ENCODE data around the gene HLA-DOA. TPM values are rescaled to one million over a fixed set of nuclear protein-coding genes. Genes with fewer than 3 reads are reported as not detected.

Gene HLA-DOA
- total RNA-seq, 1 experiment from 2014 or later: 0.58 TPM

- intact Hi-C loops (cut with micrococcal nuclease; ENCODE audit: unreplicated experiment): loop anchor here (10.0 kb wide), 1 partner anchor 455 kb away; the partner anchor contains the start of gene SYNGAP1
- CTCF ChIA-PET: interaction anchor here (0.6 to 2.4 kb wide), 2 partner anchors 37 to 132 kb away, joined by 4 to 11 read pairs; partner anchors contain the start of gene TAP2
- no peaks in the 10 kb centered on the region for H3K9me3 ChIP-seq (ENCODE audit: low read depth, low read length, poor library complexity, severe bottlenecking)
- H3K4me1 ChIP-seq (ENCODE audit: insufficient read depth, low read length, poor library complexity, severe bottlenecking): peaks cover 20% of the 10 kb centered on the region
- TF ChIP-seq EZH2 (IDR thresholded peaks at IDR 0.05; ENCODE audit: borderline replicate concordance, low read depth, low read length, poor library complexity, severe bottlenecking) (no peak), CTCF (conservative IDR thresholded peaks at IDR 0.05; ENCODE audit: low read depth, low read length) (peak; percentile 38)
- H3K4me3 ChIP-seq (ENCODE audit: low read depth, low read length, poor library complexity, severe bottlenecking): peak overlapping the region; percentile 94
- H3K27ac ChIP-seq (ENCODE audit: low read depth, low read length, poor library complexity, severe bottlenecking): peak overlapping the region; percentile 100
- peak; percentile 97 for DNase-seq (ENCODE audit: low spot score)
- H3K36me3 ChIP-seq (ENCODE audit: insufficient read depth, low read length, poor library complexity, severe bottlenecking): peaks cover 28% of the 10 kb centered on the region
- POLR2A ChIA-PET (ENCODE audit: low non-redundant PET): interaction anchor here (0.5 to 2.4 kb wide), 3 partner anchors 11 to 131 kb away, joined by 3 to 20 read pairs (median 7); partner anchors contain the start of gene TAP2
- no peaks in the 10 kb centered on the region for H3K27me3 ChIP-seq (replicated peaks; ENCODE audit: insufficient read depth, low read depth, low read length, poor library complexity)
- BruUV-seq (replicated peaks): no TSS peak
Observed at GRCh38 chr6:32969685-32970412, 39.5 kb downstream of the HLA-DOA start.

- CTCF ChIA-PET: interaction anchor here (0.6 to 1.1 kb wide), 2 partner anchors 36 kb away, joined by 3 to 4 read pairs; no protein-coding TSS in a partner anchor
- BruUV-seq (replicated peaks): no TSS peak
- peaks cover 18% of the 10 kb centered on the region for H3K4me1 ChIP-seq (ENCODE audit: insufficient read depth, low read length, poor library complexity, severe bottlenecking)
- peaks cover 20% of the 10 kb centered on the region for H3K36me3 ChIP-seq (ENCODE audit: insufficient read depth, low read length, poor library complexity, severe bottlenecking)
- POLR2A ChIA-PET (ENCODE audit: low non-redundant PET): interaction anchor here (0.6 to 0.8 kb wide), 2 partner anchors 131 to 142 kb away, joined by 3 to 4 read pairs; no protein-coding TSS in a partner anchor
- peak; percentile 89 for DNase-seq (ENCODE audit: low spot score)
- H3K4me3 ChIP-seq (ENCODE audit: low read depth, low read length, poor library complexity, severe bottlenecking): peak overlapping the region; percentile 94
- H3K27me3 ChIP-seq (replicated peaks; ENCODE audit: insufficient read depth, low read depth, low read length, poor library complexity): no peaks in the 10 kb centered on the region
- TF ChIP-seq EZH2 (IDR thresholded peaks at IDR 0.05; ENCODE audit: borderline replicate concordance, low read depth, low read length, poor library complexity, severe bottlenecking) (no peak), CTCF (conservative IDR thresholded peaks at IDR 0.05; ENCODE audit: low read depth, low read length) (0 out of 2 replicates have a peak, but pooled peaks have one; percentile 17)
- no peaks in the 10 kb centered on the region for H3K9me3 ChIP-seq (ENCODE audit: low read depth, low read length, poor library complexity, severe bottlenecking)
- peak overlapping the region; percentile 100 for H3K27ac ChIP-seq (ENCODE audit: low read depth, low read length, poor library complexity, severe bottlenecking)
- intact Hi-C loops (cut with micrococcal nuclease; ENCODE audit: unreplicated experiment): no loop called here
Observed at GRCh38 chr6:32968867-32969684, 40.3 kb downstream of the HLA-DOA start.

- TSS peak; percentile 37 for BruUV-seq (replicated peaks)
- DNase-seq (ENCODE audit: low spot score): peak; percentile 98
- POLR2A ChIA-PET (ENCODE audit: low non-redundant PET): interaction anchor here (0.8 kb wide), 1 partner anchor 130 kb away, joined by 3 read pairs; no protein-coding TSS in a partner anchor
Observed at GRCh38 chr6:32968093-32968866, 41.1 kb downstream of the HLA-DOA start, which contains the start of gene BRD2. BRD2 (plus strand) TSS chr6:32968594; CDS start chr6:32972899, 4,305 bp downstream.

More at GRCh38 chr6:32968093-32968866, 41.1 kb downstream of the HLA-DOA start, which contains the start of gene BRD2:
- peaks cover 12% of the 10 kb centered on the region for H3K36me3 ChIP-seq (ENCODE audit: insufficient read depth, low read length, poor library complexity, severe bottlenecking)
- H3K9me3 ChIP-seq (ENCODE audit: low read depth, low read length, poor library complexity, severe bottlenecking): no peaks in the 10 kb centered on the region
- H3K4me3 ChIP-seq (ENCODE audit: low read depth, low read length, poor library complexity, severe bottlenecking): peak within 1 kb of the TSS; percentile 94
- intact Hi-C loops (cut with micrococcal nuclease; ENCODE audit: unreplicated experiment): no loop called here
- peak within 1 kb of the TSS; percentile 100 for H3K27ac ChIP-seq (ENCODE audit: low read depth, low read length, poor library complexity, severe bottlenecking)
- CTCF ChIA-PET: interaction anchor here (1.1 kb wide), 1 partner anchor 35 kb away, joined by 3 read pairs; no protein-coding TSS in a partner anchor
- TF ChIP-seq EZH2 (IDR thresholded peaks at IDR 0.05; ENCODE audit: borderline replicate concordance, low read depth, low read length, poor library complexity, severe bottlenecking) (no peak), CTCF (conservative IDR thresholded peaks at IDR 0.05; ENCODE audit: low read depth, low read length) (no peak)
- peaks cover 18% of the 10 kb centered on the region for H3K4me1 ChIP-seq (ENCODE audit: insufficient read depth, low read length, poor library complexity, severe bottlenecking)
- H3K27me3 ChIP-seq (replicated peaks; ENCODE audit: insufficient read depth, low read depth, low read length, poor library complexity): no peaks in the 10 kb centered on the region
